ENCODE data around the gene SCFD2.
A peak's percentile ranks its signal among the peaks of the same experiment; 100 is the strongest.

The SCFD2 gene

DNA sequence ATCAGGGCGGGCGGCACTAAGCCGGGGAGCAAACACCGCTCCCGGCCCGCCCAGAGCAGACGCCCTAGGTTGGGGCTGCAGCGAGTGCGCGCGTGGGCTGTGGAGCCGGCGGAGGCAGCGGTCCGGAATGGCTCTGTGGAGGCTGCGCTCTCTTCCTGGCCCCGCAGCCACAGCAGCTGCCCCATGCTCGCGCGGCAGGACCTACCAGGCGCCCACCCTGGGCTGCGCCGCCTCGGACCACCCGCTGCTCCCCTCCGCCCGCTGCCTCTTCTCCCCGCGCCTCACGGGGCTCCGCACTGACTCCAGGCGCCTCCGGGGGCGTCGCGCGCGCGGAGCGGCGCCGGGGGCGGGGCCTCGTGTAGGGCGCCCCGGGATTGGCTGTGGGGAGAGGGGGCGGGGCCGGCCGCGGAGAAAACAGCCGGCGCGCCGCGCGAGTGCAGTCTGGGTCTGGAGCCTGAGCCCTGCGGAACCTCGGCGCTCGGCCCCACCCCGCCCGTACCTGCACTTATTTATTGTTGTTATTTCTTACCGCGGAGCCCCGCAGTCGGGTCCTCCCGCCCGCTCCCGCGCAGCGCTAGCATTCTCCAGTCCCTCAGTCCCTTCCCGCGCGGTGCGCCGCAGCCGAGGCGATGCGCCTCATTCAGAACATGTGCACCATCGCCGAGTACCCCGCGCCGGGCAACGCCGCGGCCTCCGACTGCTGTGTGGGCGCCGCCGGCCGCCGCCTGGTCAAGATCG is 503.8 kb downstream of the SCFD2 start, which contains the start of gene RASL11B:
TSS of gene RASL11B (plus strand) at position 439 of the 738 bp plus-strand sequence. CDS start at position 630, 191 bp downstream.
- DNase-seq (ENCODE audit: low spot score), result peak; percentile 97
- TF ChIP-seq, protein P1, sequence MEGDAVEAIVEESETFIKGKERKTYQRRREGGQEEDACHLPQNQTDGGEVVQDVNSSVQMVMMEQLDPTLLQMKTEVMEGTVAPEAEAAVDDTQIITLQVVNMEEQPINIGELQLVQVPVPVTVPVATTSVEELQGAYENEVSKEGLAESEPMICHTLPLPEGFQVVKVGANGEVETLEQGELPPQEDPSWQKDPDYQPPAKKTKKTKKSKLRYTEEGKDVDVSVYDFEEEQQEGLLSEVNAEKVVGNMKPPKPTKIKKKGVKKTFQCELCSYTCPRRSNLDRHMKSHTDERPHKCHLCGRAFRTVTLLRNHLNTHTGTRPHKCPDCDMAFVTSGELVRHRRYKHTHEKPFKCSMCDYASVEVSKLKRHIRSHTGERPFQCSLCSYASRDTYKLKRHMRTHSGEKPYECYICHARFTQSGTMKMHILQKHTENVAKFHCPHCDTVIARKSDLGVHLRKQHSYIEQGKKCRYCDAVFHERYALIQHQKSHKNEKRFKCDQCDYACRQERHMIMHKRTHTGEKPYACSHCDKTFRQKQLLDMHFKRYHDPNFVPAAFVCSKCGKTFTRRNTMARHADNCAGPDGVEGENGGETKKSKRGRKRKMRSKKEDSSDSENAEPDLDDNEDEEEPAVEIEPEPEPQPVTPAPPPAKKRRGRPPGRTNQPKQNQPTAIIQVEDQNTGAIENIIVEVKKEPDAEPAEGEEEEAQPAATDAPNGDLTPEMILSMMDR (IDR thresholded peaks at IDR 0.05; ENCODE audit: extremely low read depth, missing control alignments), result no peak

DNA sequence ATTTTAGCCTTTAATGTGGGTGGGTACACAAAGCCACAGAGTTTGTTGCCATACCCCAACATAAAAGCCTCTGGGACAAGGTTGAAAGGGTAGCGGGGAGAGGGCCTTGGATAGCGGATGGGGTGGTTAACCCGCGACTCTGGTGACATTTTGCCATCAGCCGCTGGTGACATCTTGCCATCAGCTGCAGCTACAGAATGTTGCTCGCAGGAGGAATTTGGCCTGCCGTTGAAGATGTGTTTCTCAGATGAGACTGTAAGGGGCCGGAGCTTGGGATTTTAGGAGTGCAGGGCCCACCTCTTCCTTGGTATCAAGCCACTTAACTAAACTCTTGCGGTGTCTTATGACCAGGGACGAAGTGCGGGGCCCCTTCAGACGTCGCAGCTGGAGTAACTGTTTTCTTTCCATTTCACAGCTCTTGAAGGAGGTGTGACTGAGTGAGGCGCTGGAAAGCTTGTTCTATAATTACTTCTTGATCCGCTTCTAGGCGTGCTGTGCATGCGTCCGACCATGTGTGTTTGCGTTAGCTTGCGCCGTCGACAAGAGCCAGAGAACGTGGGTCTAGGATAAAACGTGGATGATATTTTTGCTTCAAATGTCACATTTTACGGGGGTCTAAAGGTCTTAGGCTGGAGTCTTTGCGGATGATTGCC is 504.6 kb downstream of the SCFD2 start:
- TF ChIP-seq, protein P1 (IDR thresholded peaks at IDR 0.05; ENCODE audit: extremely low read depth, missing control alignments), result no peak
- no peak for DNase-seq (ENCODE audit: low spot score)

DNA sequence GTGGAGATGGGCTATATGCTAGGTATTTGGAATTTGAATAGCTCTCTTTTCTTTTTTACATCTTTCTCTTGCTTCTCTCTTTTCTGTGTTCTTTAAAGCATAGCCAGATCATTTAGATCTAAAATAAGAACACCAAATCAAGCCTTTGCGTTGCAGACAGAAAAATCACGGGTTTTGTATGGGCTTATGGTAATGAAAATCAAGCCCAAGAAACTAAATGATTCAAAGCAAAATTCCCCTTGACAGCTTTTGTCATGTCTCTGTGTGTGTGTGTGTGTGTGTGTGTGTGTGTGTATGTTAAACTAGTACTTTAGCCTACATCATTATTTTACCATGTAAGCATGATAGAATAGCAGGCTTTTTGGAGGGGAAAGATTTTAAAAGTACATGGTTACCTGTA is 505.5 kb downstream of the SCFD2 start:
- no peak for DNase-seq (ENCODE audit: low spot score)
- TF ChIP-seq, protein P1 (IDR thresholded peaks at IDR 0.05; ENCODE audit: extremely low read depth, missing control alignments), result no peak

DNA sequence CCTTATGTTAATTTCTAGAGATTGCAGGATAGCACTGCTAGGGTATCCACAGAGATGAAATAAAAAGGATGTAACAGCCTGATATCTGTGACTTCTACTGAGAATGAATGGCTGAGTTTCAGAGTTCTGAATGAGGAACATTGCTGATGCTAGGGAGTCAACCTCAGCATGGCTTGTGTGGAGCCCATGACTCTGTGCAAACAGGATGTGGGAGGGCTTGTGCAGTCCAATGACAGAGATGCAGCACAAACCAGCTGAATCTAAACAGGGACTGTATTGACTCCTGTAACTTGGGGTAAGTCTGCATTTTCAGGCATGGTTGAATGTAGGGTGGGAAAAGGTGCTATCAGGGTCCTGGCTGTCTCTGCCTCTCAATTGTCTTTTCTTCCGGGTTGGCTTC is 509.1 kb downstream of the SCFD2 start:
- no peak for DNase-seq (ENCODE audit: low spot score)
- TF ChIP-seq, protein P1 (IDR thresholded peaks at IDR 0.05; ENCODE audit: extremely low read depth, missing control alignments), result no peak

DNA sequence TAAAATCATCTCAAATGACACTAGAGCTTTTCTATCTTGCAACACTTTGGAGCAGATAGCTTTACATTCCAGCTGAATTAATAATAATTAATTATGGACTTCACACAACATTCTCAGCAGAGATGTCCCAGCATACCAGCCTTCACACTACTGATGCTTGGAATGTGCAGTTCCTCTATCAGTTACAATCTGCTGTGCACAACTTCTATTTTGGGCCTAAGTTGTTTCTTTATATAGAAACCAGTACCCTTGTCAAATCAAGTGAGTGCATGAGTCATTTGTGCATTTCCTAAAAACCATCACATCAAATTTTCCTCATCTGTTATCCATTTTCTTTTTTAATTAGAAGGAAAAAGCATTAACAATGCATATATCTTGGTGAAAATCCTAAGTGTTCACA is 512.5 kb downstream of the SCFD2 start:
- no peak for DNase-seq (ENCODE audit: low spot score)
- TF ChIP-seq, protein P1 (IDR thresholded peaks at IDR 0.05; ENCODE audit: extremely low read depth, missing control alignments), result no peak

DNA sequence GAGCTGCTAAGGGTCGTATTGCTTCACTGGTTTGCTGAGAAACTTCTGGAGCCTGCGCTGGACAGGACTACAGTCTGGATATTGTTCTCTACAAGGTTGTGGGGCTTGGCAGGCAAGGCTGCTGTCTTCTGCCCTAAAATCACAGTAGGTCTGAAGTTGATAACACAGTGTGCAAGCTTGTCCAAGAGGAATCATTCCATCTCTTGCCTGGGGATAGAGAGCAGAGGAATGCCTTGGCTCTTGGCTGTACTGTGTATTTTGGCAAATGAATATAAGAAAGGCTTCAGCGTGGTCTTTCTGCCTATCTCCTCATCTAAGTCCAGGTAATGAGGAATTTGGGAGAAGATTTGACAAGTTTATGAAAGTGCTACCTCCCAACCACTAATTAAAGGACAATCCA is 513.1 kb downstream of the SCFD2 start:
- TF ChIP-seq, protein P1 (IDR thresholded peaks at IDR 0.05; ENCODE audit: extremely low read depth, missing control alignments), result no peak
- DNase-seq (ENCODE audit: low spot score), result no peak

DNA sequence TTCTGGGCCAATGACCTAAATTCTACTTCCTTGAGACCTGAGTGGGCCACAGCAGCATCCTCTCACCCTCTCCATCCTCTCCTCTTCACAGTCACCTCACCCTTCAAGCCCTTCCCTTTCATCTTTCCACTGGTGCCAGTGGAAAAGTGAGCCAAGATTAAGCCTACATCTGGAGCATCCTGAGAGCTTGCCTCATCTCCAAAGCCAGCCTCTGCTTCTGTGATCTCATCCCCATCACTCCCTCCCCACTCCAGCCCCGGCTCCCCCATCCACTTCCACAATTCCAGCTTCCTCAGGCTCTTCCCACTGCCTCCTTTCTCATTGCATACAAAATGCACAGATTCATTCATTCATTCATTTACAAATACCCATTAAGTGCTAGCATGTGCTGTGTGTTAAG is 513.8 kb downstream of the SCFD2 start:
- TF ChIP-seq, protein P1 (IDR thresholded peaks at IDR 0.05; ENCODE audit: extremely low read depth, missing control alignments), result no peak
- no peak for DNase-seq (ENCODE audit: low spot score)
